Measurements from ENCODE around the gene PDPR. TPM values are rescaled to one million over a fixed set of nuclear protein-coding genes. Genes with fewer than 3 reads are reported as not detected.

PDPR gene
- total RNA-seq: 10 to 100 TPM; 18.9 to 37.6 TPM

GRCh38 chr16:70113982-70114826 is at the start of gene PDPR:
PDPR (plus strand) TSS chr16:70114332; CDS start chr16:70120493, 6,161 bp downstream.

GRCh38 chr16:70173212-70173837 is 59.2 kb downstream of the PDPR start, which contains the start of gene CLEC18C:
CLEC18C (plus strand) TSS chr16:70173787; CDS start chr16:70174279, 492 bp downstream.

Small RNA genes within 50 kb of the gene (small RNA-seq; reads per million reads assigned to genes)
- gene AC009060.2: 0 reads per million in 2 donors

Other genes starting within 250 kb of the PDPR start
- under 1 TPM; 0.67 to 0.69 TPM for gene CLEC18A, start 163.0 kb upstream of the PDPR start, total RNA-seq
- gene CLEC18C, start 59.5 kb downstream of the PDPR start, total RNA-seq: under 1 TPM; 0.33 to 0.34 TPM
- 10 to 100 TPM; 19.6 to 29.6 TPM for gene EXOSC6, start 137.6 kb downstream of the PDPR start, total RNA-seq
- 100 to 1,000 TPM in 1 of 2 donors, 10 to 100 TPM in 1; 67.1 to 102 TPM for gene AARS1, start 175.2 kb downstream of the PDPR start, total RNA-seq
- 10 to 100 TPM; 23.7 to 30.0 TPM for gene DDX19B, start 184.9 kb downstream of the PDPR start, total RNA-seq
- gene DDX19A, start 232.6 kb downstream of the PDPR start, total RNA-seq: 10 to 100 TPM; 37.9 to 49.3 TPM

Data from melanocyte of skin (primary cell).